ENCODE measurements around the gene SOX15. TPM values are rescaled to one million over a fixed set of nuclear protein-coding genes. Genes with fewer than 3 reads are reported as not detected.
A peak's percentile ranks its signal among the peaks of the same experiment; 100 is the strongest.

Gene SOX15
- total and polyA plus RNA-seq, 2 of the 13 experiments (the other 11 are each of a cell fraction or from before 2014, with no cell fraction given), result 0.07 to 0.18 TPM

DNA sequence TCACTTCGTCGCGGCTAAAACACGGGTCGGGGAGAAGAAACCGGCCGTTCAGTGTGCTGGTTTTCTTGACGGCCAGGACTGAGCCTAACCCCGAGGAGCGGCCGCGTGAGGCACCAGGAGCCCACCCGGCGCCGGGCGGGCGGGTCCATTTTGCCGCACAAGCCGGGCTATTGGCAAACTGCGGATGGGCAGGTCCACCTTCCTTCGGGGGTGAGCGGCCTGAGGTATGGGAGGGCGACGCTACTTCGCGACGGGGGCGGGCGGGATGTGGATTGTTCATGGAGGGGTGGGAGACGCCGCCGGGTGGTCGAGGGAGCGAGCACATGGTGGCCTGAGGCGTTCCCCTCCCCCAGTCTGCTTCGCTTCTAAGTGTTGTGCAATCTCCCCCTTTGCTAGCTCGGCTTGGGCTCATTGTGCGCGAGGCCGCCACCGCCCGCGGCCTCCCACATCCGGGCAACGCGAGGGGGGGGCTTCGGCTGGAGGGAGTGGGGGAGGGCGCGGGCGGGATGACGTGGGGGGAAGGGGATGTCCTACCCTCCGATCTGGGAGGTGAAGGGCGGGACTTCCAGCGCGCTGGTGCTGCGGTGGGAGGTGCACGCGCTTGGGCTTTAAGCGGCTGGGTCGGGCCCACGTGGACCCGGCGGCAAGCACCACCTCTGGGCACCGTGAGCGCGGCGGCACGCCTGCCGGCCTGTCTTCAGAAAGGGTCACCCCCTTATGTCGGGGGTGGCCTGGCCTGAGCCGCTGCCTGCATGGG is 16.4 kb downstream of the SOX15 start (continued):
- TF ChIP-seq CCDC6 (CRISPR knock-in tag; IDR thresholded peaks at IDR 0.05) (peak; percentile 63; the same call in 1 of the 2 replicates), RBM22 (optimal IDR thresholded peaks at IDR 0.05; ENCODE audit: low read length) (no peak), SP4 (CRISPR knock-in tag; IDR thresholded peaks at IDR 0.05) (peak; percentile 69), RFXANK (CRISPR knock-in tag; IDR thresholded peaks at IDR 0.05) (no peak), ZFP36L1 (CRISPR knock-in tag; IDR thresholded peaks at IDR 0.05) (no peak), ZNF326 (CRISPR knock-in tag; IDR thresholded peaks at IDR 0.05; ENCODE audit: borderline replicate concordance) (no peak), ATF1 (CRISPR knock-in tag; IDR thresholded peaks at IDR 0.05) (no peak; the same call in 1 of the 2 replicates), ZNF678 (CRISPR knock-in tag; IDR thresholded peaks at IDR 0.05) (no peak), ZNF121 (CRISPR knock-in tag; IDR thresholded peaks at IDR 0.05) (no peak), THAP11 (CRISPR knock-in tag; IDR thresholded peaks at IDR 0.05) (peak; percentile 82), ZNF432 (CRISPR knock-in tag; IDR thresholded peaks at IDR 0.05; ENCODE audit: borderline replicate concordance) (no peak), HES4 (CRISPR knock-in tag; IDR thresholded peaks at IDR 0.05; ENCODE audit: borderline replicate concordance) (peak; percentile 79), FOXJ3 (CRISPR knock-in tag; IDR thresholded peaks at IDR 0.05; ENCODE audit: borderline replicate concordance) (no peak), ZNF337 (CRISPR knock-in tag; IDR thresholded peaks at IDR 0.05; ENCODE audit: borderline replicate concordance, low read depth) (no peak), ZNF713 (CRISPR knock-in tag; IDR thresholded peaks at IDR 0.05) (no peak), YEATS4 (CRISPR knock-in tag; IDR thresholded peaks at IDR 0.05; ENCODE audit: borderline replicate concordance) (peak; percentile 97), TEAD2 (CRISPR knock-in tag; IDR thresholded peaks at IDR 0.05) (no peak), GATAD2A (CRISPR knock-in tag; IDR thresholded peaks at IDR 0.05) (no peak), ZFAT (CRISPR knock-in tag; conservative IDR thresholded peaks at IDR 0.05) (no peak), ZNF557 (CRISPR knock-in tag; IDR thresholded peaks at IDR 0.05) (no peak)
- TF ChIP-seq, protein P1, sequence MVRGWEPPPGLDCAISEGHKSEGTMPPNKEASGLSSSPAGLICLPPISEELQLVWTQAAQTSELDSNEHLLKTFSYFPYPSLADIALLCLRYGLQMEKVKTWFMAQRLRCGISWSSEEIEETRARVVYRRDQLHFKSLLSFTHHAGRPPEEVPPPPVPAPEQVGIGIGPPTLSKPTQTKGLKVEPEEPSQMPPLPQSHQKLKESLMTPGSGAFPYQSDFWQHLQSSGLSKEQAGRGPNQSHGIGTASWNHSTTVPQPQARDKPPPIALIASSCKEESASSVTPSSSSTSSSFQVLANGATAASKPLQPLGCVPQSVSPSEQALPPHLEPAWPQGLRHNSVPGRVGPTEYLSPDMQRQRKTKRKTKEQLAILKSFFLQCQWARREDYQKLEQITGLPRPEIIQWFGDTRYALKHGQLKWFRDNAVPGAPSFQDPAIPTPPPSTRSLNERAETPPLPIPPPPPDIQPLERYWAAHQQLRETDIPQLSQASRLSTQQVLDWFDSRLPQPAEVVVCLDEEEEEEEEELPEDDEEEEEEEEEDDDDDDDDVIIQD (CRISPR knock-in tag; IDR thresholded peaks at IDR 0.05; ENCODE audit: low read depth), result 0 out of 2 replicates have a peak, but pooled peaks have one; percentile 9
- TF ChIP-seq, protein P2, sequence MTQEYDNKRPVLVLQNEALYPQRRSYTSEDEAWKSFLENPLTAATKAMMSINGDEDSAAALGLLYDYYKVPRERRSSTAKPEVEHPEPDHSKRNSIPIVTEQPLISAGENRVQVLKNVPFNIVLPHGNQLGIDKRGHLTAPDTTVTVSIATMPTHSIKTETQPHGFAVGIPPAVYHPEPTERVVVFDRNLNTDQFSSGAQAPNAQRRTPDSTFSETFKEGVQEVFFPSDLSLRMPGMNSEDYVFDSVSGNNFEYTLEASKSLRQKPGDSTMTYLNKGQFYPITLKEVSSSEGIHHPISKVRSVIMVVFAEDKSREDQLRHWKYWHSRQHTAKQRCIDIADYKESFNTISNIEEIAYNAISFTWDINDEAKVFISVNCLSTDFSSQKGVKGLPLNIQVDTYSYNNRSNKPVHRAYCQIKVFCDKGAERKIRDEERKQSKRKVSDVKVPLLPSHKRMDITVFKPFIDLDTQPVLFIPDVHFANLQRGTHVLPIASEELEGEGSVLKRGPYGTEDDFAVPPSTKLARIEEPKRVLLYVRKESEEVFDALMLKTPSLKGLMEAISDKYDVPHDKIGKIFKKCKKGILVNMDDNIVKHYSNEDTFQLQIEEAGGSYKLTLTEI (CRISPR knock-in tag; conservative IDR thresholded peaks at IDR 0.05), result no peak
- TF ChIP-seq, protein P3, sequence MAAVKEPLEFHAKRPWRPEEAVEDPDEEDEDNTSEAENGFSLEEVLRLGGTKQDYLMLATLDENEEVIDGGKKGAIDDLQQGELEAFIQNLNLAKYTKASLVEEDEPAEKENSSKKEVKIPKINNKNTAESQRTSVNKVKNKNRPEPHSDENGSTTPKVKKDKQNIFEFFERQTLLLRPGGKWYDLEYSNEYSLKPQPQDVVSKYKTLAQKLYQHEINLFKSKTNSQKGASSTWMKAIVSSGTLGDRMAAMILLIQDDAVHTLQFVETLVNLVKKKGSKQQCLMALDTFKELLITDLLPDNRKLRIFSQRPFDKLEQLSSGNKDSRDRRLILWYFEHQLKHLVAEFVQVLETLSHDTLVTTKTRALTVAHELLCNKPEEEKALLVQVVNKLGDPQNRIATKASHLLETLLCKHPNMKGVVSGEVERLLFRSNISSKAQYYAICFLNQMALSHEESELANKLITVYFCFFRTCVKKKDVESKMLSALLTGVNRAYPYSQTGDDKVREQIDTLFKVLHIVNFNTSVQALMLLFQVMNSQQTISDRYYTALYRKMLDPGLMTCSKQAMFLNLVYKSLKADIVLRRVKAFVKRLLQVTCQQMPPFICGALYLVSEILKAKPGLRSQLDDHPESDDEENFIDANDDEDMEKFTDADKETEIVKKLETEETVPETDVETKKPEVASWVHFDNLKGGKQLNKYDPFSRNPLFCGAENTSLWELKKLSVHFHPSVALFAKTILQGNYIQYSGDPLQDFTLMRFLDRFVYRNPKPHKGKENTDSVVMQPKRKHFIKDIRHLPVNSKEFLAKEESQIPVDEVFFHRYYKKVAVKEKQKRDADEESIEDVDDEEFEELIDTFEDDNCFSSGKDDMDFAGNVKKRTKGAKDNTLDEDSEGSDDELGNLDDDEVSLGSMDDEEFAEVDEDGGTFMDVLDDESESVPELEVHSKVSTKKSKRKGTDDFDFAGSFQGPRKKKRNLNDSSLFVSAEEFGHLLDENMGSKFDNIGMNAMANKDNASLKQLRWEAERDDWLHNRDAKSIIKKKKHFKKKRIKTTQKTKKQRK (IDR thresholded peaks at IDR 0.05; ENCODE audit: low read length), result no peak
- TF ChIP-seq, protein P4, sequence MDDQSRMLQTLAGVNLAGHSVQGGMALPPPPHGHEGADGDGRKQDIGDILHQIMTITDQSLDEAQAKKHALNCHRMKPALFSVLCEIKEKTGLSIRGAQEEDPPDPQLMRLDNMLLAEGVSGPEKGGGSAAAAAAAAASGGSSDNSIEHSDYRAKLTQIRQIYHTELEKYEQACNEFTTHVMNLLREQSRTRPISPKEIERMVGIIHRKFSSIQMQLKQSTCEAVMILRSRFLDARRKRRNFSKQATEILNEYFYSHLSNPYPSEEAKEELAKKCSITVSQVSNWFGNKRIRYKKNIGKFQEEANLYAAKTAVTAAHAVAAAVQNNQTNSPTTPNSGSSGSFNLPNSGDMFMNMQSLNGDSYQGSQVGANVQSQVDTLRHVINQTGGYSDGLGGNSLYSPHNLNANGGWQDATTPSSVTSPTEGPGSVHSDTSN (CRISPR knock-in tag; IDR thresholded peaks at IDR 0.05; ENCODE audit: borderline replicate concordance), result no peak

All from HepG2 (cell line).